ENCODE measurements around the gene LRRIQ3.

GRCh38 chr1:74195339-74195738 lies 2.6 kb downstream of the LRRIQ3 start:
- TF ChIP-seq SMC3 (IDR thresholded peaks at IDR 0.05; ENCODE audit: low read depth, low read length) (no peak), POLR2A (IDR thresholded peaks at IDR 0.05; ENCODE audit: low read depth, low read length) (no peak), CTCF (conservative IDR thresholded peaks at IDR 0.05; ENCODE audit: low read depth, low read length) (no peak), RCOR1 (IDR thresholded peaks at IDR 0.05; ENCODE audit: insufficient replicate concordance, low read length) (no peak), RAD21 (IDR thresholded peaks at IDR 0.05; ENCODE audit: low read length) (no peak), CHD1 (IDR thresholded peaks at IDR 0.05; ENCODE audit: low read depth, low read length) (no peak), NFE2L2 (IDR thresholded peaks at IDR 0.05; ENCODE audit: low read depth, low read length) (no peak), MAFK (IDR thresholded peaks at IDR 0.05; ENCODE audit: low read depth, low read length) (no peak)
